ENCODE measurements around the gene CYP26B1.

Gene CYP26B1

GRCh38 chr2:72092111-72092510 lies 55.6 kb downstream of the CYP26B1 start:
- Histone ChIP-seq H3K9ac (ENCODE audit: low read length) (no peak overlapping the region), H3K9me3 (ENCODE audit: low read length) (no peaks in the 10 kb centered on the region), H3K36me3 (ENCODE audit: insufficient read depth, low read length) (no peaks in the 10 kb centered on the region), H3K27me3 (ENCODE audit: insufficient read depth, low read length) (no peaks in the 10 kb centered on the region), H3K79me2 (ENCODE audit: insufficient read depth, low read length) (no peaks in the 10 kb centered on the region), H3K4me3 (ENCODE audit: low read depth, low read length, poor library complexity, severe bottlenecking) (no peak overlapping the region), H3K4me2 (ENCODE audit: low read length) (no peak overlapping the region), H4K20me1 (ENCODE audit: insufficient read depth, low read length) (no peaks in the 10 kb centered on the region), H3K9me2 (ENCODE audit: low read depth, low read length) (no peaks in the 10 kb centered on the region), H2AFZ (ENCODE audit: low read length) (no peak overlapping the region), H3F3A (ENCODE audit: insufficient read depth, low read length) (no peaks in the 10 kb centered on the region), H3K27ac (ENCODE audit: low read depth, low read length, poor library complexity, severe bottlenecking) (no peak overlapping the region), H3K4me1 (ENCODE audit: insufficient read depth, low read length, severe bottlenecking) (no peaks in the 10 kb centered on the region)
- TF ChIP-seq, protein P1, sequence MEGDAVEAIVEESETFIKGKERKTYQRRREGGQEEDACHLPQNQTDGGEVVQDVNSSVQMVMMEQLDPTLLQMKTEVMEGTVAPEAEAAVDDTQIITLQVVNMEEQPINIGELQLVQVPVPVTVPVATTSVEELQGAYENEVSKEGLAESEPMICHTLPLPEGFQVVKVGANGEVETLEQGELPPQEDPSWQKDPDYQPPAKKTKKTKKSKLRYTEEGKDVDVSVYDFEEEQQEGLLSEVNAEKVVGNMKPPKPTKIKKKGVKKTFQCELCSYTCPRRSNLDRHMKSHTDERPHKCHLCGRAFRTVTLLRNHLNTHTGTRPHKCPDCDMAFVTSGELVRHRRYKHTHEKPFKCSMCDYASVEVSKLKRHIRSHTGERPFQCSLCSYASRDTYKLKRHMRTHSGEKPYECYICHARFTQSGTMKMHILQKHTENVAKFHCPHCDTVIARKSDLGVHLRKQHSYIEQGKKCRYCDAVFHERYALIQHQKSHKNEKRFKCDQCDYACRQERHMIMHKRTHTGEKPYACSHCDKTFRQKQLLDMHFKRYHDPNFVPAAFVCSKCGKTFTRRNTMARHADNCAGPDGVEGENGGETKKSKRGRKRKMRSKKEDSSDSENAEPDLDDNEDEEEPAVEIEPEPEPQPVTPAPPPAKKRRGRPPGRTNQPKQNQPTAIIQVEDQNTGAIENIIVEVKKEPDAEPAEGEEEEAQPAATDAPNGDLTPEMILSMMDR (IDR thresholded peaks at IDR 0.05; ENCODE audit: low read length), result no peak
- TF ChIP-seq EZH2 (IDR thresholded peaks at IDR 0.05; ENCODE audit: borderline replicate concordance, low read length), result no peak

DNA sequence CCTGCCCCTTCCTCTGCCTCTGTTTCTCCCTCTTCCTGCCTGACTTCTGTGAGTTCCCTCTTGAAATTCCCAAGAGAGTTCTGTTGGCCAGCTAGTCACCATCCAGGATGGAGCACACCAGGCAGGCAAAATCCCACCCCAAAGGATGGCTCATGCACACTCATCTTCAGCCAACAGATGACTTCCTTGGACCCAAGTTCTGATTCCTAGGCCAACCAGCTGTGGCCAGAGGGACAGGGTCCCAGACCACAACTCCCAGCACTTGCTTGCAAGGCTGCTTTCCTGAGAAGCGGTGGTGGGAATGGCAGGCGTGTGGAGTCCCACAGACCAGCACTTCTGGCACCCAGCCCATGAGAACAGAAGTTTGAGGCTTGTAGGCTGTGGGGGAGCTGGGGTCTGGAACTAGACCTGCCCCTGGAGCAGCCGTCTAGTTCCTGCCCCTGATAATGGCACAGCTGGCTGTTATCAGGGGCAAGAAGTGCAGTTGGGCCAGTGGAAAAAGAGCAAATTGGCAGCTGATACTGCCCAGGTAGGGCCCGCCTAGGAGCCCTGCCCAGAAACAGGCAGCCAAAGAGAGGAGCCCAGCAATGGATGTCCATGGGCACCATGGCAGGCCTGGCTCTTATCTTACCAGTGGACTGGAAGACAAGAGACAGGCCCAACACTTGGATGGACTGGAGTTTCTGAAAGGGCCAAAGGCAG lies 56.7 kb downstream of the CYP26B1 start:
- Histone ChIP-seq H3K9ac (ENCODE audit: low read length) (no peak overlapping the region), H3K4me2 (ENCODE audit: low read length) (no peak overlapping the region), H3K9me2 (ENCODE audit: low read depth, low read length) (no peaks in the 10 kb centered on the region), H3K27me3 (ENCODE audit: insufficient read depth, low read length) (no peaks in the 10 kb centered on the region), H3K9me3 (ENCODE audit: low read length) (no peaks in the 10 kb centered on the region), H2AFZ (ENCODE audit: low read length) (no peak overlapping the region), H3K4me1 (ENCODE audit: insufficient read depth, low read length, severe bottlenecking) (no peaks in the 10 kb centered on the region), H3K27ac (ENCODE audit: low read depth, low read length, poor library complexity, severe bottlenecking) (no peak overlapping the region), H3K79me2 (ENCODE audit: insufficient read depth, low read length) (no peaks in the 10 kb centered on the region), H3K36me3 (ENCODE audit: insufficient read depth, low read length) (no peaks in the 10 kb centered on the region), H3F3A (ENCODE audit: insufficient read depth, low read length) (no peaks in the 10 kb centered on the region), H3K4me3 (ENCODE audit: low read depth, low read length, poor library complexity, severe bottlenecking) (no peak overlapping the region), H4K20me1 (ENCODE audit: insufficient read depth, low read length) (no peaks in the 10 kb centered on the region)
- no peak for TF ChIP-seq EZH2 (IDR thresholded peaks at IDR 0.05; ENCODE audit: borderline replicate concordance, low read length)
- TF ChIP-seq, protein P1 (IDR thresholded peaks at IDR 0.05; ENCODE audit: low read length), result no peak

DNA sequence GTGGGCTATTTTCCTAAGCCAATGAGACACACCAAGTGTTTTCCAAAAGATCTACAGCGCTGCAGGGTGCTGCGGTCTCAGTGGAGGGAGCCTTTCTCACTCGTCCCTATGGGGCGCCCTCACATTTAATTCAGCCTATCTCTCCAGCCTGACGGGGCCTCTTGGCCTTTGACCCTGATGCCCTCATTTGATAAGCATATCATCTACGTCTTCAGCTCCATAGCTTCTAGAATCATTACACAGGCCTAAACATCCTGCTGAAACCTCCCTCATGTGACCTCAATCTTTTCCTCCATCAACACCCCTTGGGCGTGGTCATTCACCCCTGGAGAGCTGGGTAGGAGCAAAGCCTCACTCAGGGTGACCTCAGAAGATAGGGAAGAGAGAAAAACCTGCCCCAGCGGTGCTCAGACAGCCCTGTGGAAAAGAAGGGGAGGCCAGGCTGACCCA lies 57.4 kb downstream of the CYP26B1 start:
- no peak overlapping the region for H3K4me3 ChIP-seq (ENCODE audit: low read depth, low read length, poor library complexity, severe bottlenecking)
- H3K79me2 ChIP-seq (ENCODE audit: insufficient read depth, low read length), result no peaks in the 10 kb centered on the region
- no peaks in the 10 kb centered on the region for H3K9me2 ChIP-seq (ENCODE audit: low read depth, low read length)
- H2AFZ ChIP-seq (ENCODE audit: low read length), result no peak overlapping the region
- TF ChIP-seq, protein P1 (IDR thresholded peaks at IDR 0.05; ENCODE audit: low read length), result no peak
- no peaks in the 10 kb centered on the region for H3F3A ChIP-seq (ENCODE audit: insufficient read depth, low read length)
- no peaks in the 10 kb centered on the region for H3K4me1 ChIP-seq (ENCODE audit: insufficient read depth, low read length, severe bottlenecking)
- H3K36me3 ChIP-seq (ENCODE audit: insufficient read depth, low read length), result no peaks in the 10 kb centered on the region
- no peaks in the 10 kb centered on the region for H3K27me3 ChIP-seq (ENCODE audit: insufficient read depth, low read length)
- no peak overlapping the region for H3K27ac ChIP-seq (ENCODE audit: low read depth, low read length, poor library complexity, severe bottlenecking)
- H3K9me3 ChIP-seq (ENCODE audit: low read length), result no peaks in the 10 kb centered on the region
- no peak overlapping the region for H3K9ac ChIP-seq (ENCODE audit: low read length)
- H3K4me2 ChIP-seq (ENCODE audit: low read length), result no peak overlapping the region
- H4K20me1 ChIP-seq (ENCODE audit: insufficient read depth, low read length), result no peaks in the 10 kb centered on the region

All from OCI-LY1 (cell line).